ENCODE results near the gene CCR4.
"Not testable (repeated sequence)": the region's sequence is repeated elsewhere in the genome, so short reads cannot be mapped to it uniquely, and the experiment has no call there.

The CCR4 gene

DNA sequence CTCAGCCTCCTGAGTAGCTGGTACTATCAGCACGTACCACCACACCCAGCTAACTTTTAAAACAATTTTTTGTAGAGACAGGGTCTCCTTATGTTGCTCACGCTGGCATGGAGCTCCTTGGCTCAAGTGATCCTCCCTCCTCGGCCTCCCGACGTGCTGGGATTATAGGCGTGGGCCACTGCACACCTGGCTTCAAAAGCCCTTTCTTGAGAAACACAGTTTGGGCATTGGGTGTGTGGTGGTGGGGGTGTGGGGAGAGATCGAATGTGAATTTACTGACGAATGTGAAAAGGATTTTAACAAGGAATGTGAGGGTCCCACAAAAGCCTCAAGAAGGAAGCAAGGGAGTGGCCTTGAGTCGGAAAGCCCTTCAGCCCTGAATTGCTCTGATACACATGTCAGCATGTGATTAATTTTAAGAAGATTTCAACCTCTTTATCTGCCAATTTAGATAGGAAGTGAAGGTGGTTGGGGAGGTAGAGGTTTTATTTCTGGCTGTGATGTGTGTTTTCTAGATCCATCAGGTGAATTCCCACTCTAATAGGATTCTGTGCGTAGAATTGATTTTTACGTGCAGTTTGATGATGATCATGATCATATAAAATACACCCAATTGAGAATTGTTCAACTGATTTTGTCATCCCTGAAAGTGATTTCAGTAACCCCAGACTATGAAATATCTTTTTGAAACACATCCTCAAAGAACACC is 1.1 kb downstream of the CCR4 start:
- DNase-seq (ENCODE audit: low spot score): no peak

DNA sequence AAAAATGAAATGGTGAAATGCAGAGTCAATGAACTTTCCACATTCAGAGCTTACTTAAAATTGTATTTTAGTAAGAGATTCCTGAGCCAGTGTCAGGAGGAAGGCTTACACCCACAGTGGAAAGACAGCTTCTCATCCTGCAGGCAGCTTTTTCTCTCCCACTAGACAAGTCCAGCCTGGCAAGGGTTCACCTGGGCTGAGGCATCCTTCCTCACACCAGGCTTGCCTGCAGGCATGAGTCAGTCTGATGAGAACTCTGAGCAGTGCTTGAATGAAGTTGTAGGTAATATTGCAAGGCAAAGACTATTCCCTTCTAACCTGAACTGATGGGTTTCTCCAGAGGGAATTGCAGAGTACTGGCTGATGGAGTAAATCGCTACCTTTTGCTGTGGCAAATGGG is 3.1 kb downstream of the CCR4 start:
- no peak for DNase-seq (ENCODE audit: low spot score)

DNA sequence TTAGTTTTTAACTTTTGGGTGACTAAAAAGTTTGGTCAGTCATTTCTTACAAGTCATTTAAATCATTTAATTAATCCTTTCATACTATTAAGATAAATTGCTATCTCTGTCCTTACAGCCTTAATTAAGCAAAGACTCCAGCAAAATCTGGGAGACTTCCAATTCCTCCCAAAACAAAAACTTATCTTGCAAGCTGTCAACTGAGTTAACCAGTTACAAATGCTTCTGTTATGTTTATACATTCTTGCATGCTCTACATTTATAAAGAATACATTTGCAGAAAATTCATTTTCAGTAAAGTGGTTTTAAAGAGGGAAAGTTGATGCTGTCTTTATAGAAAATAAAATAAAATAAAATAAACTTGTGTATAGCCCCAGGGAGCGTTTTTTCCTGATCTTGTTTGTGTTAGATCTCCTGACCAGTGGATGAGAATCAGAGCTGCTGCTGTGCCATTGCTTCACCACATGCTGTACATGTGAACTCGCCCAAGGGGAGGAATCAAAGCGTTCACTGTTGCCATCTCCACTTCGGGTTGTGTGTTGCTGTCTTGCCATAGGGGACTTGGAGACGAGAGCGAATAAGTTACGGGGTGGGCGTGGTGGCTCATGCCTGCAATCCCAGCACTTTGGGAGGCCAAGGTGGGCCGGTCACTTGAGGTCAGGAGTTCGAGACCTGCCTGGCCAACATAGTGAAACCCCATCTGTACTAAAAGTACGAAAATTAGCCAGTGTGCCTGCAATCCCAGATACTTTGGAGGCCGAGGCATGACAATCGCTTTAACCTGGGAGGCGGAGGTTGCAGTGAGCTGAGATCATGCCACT is 5.5 kb downstream of the CCR4 start:
- no peak for DNase-seq (ENCODE audit: low spot score)

DNA sequence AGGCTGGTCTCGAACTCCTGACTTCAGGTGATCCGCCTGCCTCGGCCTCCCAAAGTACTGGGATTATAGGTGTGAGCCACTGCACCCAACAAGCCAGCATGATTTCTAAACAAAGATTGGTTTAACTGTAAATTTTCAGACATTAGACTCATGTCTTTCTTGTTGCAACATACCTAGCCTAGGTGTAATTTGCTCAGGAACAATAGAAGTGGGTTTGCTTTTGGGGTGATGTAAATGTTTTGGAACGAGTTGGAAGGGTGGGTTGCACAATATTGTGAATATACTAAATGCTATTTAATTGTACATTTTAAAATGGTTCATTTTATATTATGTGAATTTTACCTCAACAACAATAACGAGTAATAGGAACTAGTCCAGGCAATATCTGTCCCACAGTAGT is 7.1 kb downstream of the CCR4 start:
- DNase-seq (ENCODE audit: low spot score): no peak

DNA sequence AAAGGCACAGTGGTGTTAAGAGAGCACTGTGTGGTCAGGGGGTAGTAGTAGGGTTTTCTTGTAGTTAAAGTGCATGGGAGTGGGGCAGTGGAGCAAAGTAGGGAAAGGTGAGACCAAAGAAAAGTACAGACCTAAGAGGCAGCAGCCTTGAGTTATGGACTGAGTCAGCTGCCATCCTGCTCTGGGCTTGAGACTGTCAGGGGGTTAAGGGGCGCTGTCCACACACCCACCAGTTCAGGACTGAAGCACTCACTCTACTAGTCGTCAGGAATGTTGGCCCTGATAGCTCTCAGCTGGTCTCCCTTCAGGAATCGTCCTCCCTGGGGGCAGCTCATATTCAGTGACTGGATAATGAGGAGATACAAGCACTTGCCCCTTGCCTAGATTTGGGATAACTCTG is 7.9 kb downstream of the CCR4 start:
- no peak for DNase-seq (ENCODE audit: low spot score)

DNA sequence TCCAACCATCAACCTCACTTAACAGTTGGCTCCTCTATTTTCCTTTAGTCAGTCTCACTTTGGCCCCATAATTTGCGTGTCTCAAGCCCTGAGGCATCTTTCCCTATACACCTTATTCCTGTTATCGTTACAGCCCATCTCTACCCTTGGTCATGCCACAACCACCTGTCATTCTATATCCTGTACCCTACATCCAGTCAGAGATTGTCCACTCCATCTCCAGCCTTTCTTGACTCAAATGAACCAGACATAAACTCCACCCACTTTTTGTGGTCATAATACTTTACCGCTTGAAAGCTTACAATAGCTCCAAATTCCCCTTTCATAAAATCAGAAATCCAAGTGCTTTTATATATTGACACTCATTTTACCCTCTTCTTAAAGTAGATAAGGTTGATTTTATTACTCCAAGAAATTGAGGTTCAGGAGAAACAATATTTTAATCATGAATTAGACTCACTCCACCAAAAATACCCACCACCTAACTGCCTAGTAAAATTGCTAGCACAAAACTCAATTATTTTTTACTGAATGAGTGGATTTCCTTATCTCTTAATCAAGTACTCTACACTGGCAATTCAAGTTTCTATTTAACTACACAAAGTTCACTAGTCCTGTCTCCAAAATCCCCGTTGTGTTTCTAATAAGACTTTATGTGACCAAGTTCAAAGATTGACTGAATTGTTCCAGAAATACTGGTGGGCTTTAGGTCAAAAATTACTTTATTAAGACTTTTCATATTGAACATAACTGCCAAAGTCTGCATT is 9.1 kb downstream of the CCR4 start:
- DNase-seq (ENCODE audit: low spot score): no peak

DNA sequence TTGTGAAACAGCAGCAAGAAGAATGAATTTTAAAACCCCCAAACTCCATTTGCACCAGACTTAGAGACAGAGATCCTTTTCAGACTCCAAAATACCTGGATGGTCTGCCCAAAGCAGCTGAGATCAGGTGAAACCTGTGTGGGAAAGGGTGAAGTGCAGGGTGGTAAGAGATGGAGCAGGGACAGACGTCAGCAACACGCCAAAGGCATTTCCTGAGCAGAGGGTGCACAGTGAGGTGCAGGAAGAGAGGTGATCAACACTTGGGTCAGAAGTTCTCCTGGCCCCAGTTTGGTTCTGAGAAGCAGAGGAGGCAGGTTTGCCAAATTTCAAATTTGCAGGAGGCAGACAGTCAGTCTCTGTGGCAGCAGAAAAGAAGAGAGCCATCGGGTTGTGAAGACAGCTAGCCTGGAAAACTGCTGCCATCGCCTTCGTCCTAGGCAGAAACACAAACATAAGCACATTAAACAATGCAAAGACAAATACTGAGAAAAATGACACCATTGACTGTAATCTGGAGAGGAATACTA is 9.8 kb downstream of the CCR4 start:
- DNase-seq (ENCODE audit: low spot score): no peak

DNA sequence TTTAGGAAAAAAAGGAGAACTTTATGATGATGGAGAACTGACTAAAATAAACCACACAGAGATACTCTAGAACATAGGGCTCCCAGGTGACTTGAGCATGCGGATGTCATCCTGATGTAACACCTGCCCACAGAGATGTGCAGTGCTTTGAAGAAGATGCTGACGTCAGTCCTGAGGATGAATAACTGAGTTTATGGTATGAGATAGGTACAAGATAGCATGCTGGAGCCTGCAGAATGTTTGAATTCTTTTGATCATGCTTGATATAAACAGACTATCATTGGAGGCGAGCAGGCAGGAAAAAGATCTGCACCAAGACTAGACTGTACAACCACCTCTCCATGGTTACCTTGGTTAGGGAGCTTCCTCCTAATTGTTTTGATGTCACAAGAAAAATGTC is 12.4 kb downstream of the CCR4 start:
- DNase-seq (ENCODE audit: low spot score): no peak

DNA sequence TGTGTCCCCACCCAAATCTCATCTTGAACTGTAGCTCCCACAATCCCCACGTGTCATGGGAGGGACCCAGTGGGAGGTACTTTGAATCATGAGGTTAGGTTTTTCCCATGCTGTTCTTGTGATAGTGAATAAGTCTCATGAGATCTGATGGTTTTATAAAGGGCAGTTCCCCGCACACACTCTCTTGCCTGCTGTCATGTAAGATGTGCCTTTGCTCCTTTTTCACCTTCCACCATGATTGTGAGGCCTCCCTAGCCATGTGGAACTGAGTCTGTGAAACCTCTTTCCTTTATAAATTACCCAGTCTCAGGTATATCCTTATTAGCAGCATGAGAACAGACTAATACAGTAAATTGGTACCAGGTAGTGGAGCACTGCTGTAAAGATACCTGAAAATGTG is 13.3 kb downstream of the CCR4 start:
- not testable (repeated sequence) for DNase-seq (ENCODE audit: low spot score)

DNA sequence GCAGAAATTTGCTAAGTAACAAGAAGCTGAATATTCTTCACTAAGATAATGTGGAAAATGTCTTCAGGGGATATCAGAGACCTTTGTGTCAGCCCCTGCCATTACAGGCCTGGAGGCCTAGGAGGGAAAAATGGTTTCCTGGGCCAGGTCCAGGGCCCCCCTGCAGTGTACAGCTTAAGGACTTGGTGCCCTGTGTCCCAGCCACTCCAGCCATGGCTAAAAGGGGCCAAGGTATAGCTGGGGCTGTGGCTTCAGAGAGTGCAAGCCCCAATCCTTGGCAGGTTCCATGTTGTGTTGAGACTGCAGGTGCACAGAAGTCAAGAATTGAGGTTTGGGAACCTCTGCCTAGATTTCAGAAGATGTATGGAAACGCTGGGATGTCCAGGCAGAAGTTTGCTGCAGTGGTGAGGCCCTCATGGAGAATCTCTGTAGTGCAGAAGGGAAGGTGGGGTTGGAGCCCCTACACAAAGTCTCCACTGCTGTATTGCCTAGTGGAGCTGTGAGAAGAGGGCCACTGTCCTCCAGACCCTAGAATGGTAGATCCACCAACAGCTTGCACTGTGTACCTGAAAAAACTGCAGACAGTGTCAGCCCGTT is 14.3 kb downstream of the CCR4 start:
- not testable (repeated sequence) for DNase-seq (ENCODE audit: low spot score)

DNA sequence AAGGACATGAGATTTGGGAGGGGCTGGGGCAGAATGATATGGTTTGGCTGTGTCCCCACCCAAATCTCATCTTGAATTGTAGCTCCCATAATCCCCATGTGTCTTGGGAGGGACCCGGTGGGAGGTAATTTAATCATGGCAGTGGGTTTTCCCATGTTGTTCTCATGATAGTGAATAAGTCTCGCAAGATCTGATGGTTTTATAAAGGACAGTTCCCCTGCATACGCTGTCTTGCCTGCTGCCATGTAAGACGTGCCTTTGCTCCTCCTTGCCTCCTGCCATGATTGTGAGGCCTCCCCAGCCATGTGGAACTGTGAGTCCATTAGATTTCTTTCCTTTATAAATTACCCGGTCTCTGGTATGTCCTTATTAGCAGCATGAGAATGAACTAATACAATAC is 15.2 kb downstream of the CCR4 start:
- not testable (repeated sequence) for DNase-seq (ENCODE audit: low spot score)

DNA sequence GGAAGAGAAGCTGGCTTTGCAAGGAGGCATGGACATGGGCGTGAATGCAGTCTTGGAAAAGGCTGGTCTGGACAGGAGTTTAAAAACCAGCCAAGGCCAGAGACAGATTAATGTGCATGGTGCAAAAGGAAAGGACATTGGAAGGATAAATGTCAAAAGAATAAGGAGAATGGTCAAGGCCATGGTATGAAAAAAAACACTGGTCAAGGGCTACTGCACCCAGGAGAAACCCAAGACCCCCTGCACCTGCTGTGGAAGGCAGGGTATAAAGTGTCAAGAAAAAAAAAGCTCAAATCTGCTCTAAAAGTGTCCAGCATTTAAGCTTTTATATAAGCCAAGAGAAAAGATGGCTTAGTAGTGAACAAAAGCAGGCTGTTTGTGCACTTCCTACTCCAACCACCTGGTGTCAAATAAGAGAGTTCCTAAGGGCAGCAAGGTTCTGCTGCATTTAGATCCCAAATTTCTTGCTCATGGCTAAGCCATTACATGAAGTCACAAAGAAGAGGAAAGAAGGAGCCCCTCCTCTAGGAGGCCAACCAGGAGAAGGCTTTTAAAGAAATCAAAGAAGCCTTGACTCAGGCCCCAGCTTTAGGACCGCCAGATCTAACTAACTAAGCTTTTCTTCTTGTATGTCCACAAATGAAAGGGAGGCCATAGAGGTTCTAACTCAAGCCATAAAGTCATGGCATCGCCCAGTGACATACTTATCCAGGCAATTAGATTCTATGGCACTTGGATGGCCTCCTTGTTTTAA is 16.9 kb downstream of the CCR4 start:
- no peak for DNase-seq (ENCODE audit: low spot score)

DNA sequence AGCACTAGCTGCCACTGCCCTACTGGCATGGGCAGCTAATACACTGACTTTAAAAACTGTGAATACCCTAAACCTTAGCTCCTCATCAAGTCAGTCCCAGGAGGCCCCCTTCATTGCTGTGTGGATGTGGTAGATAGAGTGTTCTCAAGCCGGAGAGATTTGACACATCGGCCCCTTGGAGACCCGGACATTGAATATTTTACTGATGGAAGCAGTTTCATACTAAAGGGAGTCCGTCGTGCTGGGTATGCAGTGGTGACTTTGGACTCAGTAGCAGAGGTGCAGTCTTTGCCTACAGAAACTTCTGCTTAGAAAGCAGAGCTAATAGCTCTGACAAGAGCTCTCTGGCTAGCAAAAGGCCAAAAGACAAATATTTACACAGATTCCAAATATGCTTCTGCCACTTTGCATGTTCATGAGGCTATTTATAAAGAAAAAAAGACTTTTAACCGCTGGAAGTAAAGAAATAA is 17.5 kb downstream of the CCR4 start:
- DNase-seq (ENCODE audit: low spot score): no peak

DNA sequence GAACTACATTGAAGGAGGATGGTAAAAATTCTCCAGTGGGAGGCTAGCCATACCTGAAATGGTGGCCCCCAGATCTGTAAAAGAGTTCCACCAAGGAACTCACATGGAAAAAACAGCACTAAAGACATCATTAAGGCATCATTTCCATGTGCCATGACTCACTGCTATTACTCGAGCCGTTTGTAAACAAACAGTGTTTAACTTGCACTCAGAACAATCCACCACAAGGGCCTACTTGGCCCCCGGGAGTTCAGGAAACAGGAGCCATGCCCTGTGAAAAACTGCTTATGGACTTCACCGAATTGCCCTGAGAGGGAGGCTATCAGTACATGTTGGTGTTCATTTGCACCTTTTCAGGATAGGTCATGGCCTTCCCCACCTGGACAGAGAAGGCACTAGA is 18.2 kb downstream of the CCR4 start:
- no peak for DNase-seq (ENCODE audit: low spot score)

DNA sequence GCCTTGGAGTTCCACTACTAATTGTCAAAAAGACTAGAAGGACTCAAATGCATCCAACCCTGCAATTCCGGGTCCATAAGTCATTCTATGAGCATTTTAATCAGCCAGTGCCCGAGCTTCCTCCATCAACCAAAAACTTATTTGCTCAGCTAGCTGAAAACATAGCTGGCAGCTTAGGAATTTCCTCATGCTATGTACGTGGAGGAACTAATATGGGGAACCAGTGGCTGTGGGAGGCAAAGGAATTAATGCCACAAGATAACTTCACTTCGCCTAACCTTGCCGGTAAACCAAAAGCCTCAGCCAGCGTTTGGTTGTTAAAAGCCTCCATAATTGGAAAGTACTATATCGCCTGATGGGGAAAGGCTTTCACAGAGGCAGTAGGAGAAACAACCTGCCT is 19.8 kb downstream of the CCR4 start:
- DNase-seq (ENCODE audit: low spot score): not testable (repeated sequence)

DNA sequence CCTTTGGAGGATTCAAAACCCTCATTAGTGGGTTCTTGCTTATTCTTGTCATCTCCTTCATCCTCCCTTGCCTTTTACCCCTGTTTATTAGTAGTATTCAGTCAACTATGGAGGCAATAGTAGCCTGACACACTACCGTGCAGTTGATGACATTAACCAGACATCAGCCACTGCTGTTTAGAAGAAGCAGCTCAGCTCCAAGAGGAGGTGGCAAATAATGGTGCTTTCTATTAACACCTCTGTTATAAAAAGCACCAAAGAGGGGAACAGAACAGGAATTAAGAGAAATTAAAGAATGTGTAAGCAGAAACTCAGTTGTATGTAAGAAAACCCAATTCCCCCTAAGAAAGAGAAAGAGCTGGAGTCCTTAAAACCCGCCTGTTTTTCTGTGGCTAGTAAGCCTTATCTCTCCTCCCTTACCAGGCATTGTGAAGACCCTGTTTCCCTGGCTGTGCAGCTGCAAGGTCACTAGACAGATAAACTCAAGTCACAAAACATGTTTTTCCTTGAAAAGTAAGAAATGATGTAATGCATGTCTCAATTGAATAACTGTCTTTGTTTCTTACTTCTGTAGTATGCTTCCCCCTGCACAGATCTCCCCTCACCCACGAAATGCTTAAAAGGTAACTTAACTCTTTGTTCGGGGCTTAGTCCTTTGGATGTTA is 21.2 kb downstream of the CCR4 start:
- no peak for DNase-seq (ENCODE audit: low spot score)

DNA sequence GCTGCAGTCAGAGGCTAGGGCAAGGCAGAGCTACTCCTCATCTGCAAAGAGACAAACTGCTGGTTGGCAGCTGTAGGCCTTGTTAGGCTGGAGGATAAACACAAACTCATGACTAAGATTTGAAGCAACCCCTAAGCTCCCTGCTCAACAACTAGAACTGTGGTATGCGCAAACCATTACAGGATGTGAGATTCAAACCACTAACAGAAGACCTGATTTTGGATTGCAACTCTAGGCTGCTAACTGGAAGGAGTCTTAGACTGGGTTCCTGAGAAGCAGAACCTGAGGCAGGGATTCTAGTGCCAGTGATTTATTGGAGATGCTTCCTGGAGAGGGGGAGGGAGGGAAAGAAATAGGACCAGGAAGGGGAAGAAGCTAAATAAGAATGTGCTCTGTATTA is 22.5 kb downstream of the CCR4 start:
- DNase-seq (ENCODE audit: low spot score): no peak

DNA sequence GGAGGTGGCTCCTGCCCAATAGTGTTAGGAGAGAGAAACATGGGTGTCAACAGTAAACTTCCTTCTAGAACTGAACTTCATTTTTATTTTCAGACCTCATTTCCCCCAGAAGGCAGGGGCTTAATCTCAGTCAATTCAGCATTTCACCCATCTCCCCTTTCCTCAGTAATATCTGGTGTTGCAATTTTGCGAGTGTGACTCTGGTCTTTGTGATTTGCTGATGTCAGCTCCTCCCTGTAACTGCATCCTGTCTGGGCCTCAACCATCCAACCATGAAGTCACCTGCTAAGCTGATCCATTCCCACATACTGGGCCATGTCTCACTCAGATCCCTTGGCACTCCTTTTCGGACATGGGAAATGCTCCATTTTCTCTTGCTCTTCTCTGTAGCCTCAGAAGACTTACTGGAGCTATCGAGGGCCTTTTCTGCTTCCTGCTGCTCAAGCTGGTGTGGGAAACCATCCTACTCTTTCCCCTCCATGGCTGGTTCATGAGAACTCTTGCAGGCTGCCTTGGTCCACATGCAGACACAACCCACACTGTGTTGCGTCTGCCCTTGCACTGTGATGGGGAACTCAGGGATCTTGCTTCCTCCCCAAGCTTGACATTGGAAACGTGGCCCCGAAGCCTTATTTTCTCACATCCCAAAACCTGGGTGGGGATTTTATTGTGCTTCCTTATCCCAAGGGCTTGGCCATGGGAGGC is 24.6 kb downstream of the CCR4 start:
- no peak for DNase-seq (ENCODE audit: low spot score)

DNA sequence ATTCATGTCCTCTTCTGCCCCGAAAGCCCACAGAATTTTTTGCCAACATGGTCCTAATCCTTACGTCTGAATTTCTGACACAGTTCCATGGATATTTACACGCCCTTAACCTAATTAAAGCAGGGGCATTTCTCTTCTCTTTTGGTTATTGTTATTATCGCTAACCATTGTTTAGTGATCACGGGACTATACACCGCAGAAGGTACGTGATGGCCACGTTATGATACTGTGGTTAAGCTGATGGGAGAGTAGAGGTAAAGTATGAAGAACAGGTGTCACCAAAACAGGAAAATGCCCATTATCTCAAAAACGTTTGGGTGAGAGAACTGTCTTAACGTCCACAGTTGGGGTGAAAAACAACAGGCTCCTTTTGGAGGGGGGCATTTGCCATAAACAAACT is 26.4 kb downstream of the CCR4 start:
- DNase-seq (ENCODE audit: low spot score): no peak

DNA sequence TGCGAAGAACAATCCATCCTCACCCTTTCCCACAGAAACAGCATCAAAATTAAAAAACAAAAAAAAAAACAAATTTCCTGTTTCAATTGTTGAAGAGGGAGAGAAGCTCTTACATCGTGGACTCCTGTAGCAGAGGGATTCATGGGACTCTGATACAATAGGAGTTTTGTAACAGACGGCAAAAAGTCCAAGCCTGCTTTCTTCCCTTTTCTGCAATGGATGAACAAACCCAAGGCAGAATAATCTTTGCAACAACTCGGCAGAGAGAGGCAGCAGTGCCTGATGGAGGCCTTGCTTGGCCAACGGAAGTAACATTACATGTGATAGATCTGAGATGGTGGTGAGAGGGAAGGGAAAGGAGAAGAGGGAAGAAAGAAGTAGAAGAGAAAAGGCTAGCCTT is 26.9 kb downstream of the CCR4 start:
- DNase-seq (ENCODE audit: low spot score): no peak
